ENCODE data around the gene ODAD4.
A peak's percentile ranks its signal among the peaks of the same experiment; 100 is the strongest.

- peak; percentile 86 for TF ChIP-seq TCF4 (CRISPR knock-in tag; IDR thresholded peaks at IDR 0.05; ENCODE audit: borderline replicate concordance)
- no peak for TF ChIP-seq ESRRG (CRISPR knock-in tag; IDR thresholded peaks at IDR 0.05)
- TF ChIP-seq ZC3H10 (CRISPR knock-in tag; IDR thresholded peaks at IDR 0.05), result no peak
- TF ChIP-seq CREB5 (CRISPR knock-in tag; IDR thresholded peaks at IDR 0.05; ENCODE audit: low read depth), result no peak
- no peak; the same call in 1 of the 2 replicates for TF ChIP-seq TSHZ2 (CRISPR knock-in tag; IDR thresholded peaks at IDR 0.05)
- no peak for TF ChIP-seq BACH2 (CRISPR knock-in tag; IDR thresholded peaks at IDR 0.05; ENCODE audit: borderline replicate concordance)
- TF ChIP-seq ZNF565 (CRISPR knock-in tag; conservative IDR thresholded peaks at IDR 0.05; ENCODE audit: low read depth), result no peak
- TF ChIP-seq OSR1 (CRISPR knock-in tag; IDR thresholded peaks at IDR 0.05), result no peak
These were observed 22.5 kb upstream of the ODAD4 start for GRCh38 chr17:41907633-41908539.
